Adipocyte (in vitro differentiated cells): ENCODE measurements around the gene TCAP.

Experiments used
- DNase-seq: peaks from one replicate; pipeline ENCODE4 v3.0.0-alpha.2; 2015; ENCODE audit warnings: low read depth
- H3K27me3 ChIP-seq: replicated peaks from 2 replicates; pipeline ENCODE4 v1.7.0; 2013; ENCODE audit warnings: mild to moderate bottlenecking, low read length, moderate library complexity; ENCODE audit not compliant: control insufficient read depth, insufficient read depth
- H3K36me3 ChIP-seq: 2 replicates; pipeline ENCODE4 v1.7.0; 2013; ENCODE audit warnings: low read length, mild to moderate bottlenecking, moderate library complexity; ENCODE audit not compliant: control insufficient read depth, insufficient read depth, severe bottlenecking
- H3K4me1 ChIP-seq: 2 replicates; pipeline ENCODE4 v1.7.0; 2013; ENCODE audit warnings: mild to moderate bottlenecking, low read length, moderate library complexity; ENCODE audit not compliant: control insufficient read depth, insufficient read depth
- H3K4me3 ChIP-seq: 2 replicates; pipeline ENCODE4 v1.7.0; 2013; ENCODE audit warnings: mild to moderate bottlenecking, low read length, moderate library complexity
- H3K9ac ChIP-seq: 2 replicates; pipeline ENCODE4 v1.7.0; 2013; ENCODE audit warnings: mild to moderate bottlenecking, low read length, moderate library complexity
- H3K9me3 ChIP-seq: 2 replicates; pipeline ENCODE4 v1.7.0; 2013; ENCODE audit warnings: mild to moderate bottlenecking, low read length, moderate library complexity; ENCODE audit not compliant: control insufficient read depth

TCAP gene

GRCh38 chr17:39672522-39673334, 7.6 kb downstream of the TCAP start:
- no peaks in the 10 kb centered on the region for H3K9me3 ChIP-seq
- peaks cover 12% of the 10 kb centered on the region for H3K4me1 ChIP-seq
- no peaks in the 10 kb centered on the region for H3K36me3 ChIP-seq
- H3K9ac ChIP-seq: no peak overlapping the region
- H3K27me3 ChIP-seq: peaks cover 43% of the 10 kb centered on the region
- no peak for DNase-seq
- no peak overlapping the region for H3K4me3 ChIP-seq

- no peak for DNase-seq
- peaks cover 42% of the 10 kb centered on the region for H3K27me3 ChIP-seq
- no peaks in the 10 kb centered on the region for H3K36me3 ChIP-seq
- no peak overlapping the region for H3K4me3 ChIP-seq
- H3K9me3 ChIP-seq: no peaks in the 10 kb centered on the region
- H3K4me1 ChIP-seq: peaks cover 12% of the 10 kb centered on the region
- H3K9ac ChIP-seq: no peak overlapping the region
Observed at GRCh38 chr17:39673335-39674081, 8.4 kb downstream of the TCAP start.

- Histone ChIP-seq H3K9ac (no peak overlapping the region), H3K4me1 (peaks cover 12% of the 10 kb centered on the region), H3K27me3 (peaks cover 36% of the 10 kb centered on the region), H3K9me3 (no peaks in the 10 kb centered on the region), H3K4me3 (no peak overlapping the region), H3K36me3 (no peaks in the 10 kb centered on the region)
- DNase-seq: no peak
Observed at GRCh38 chr17:39674179-39674578, 9.0 kb downstream of the TCAP start.

GRCh38 chr17:39674702-39675389, 9.7 kb downstream of the TCAP start:
- peaks cover 29% of the 10 kb centered on the region for H3K27me3 ChIP-seq
- H3K4me1 ChIP-seq: peaks cover 12% of the 10 kb centered on the region
- no peak overlapping the region for H3K4me3 ChIP-seq
- H3K36me3 ChIP-seq: no peaks in the 10 kb centered on the region
- no peak for DNase-seq
- no peak overlapping the region for H3K9ac ChIP-seq
- no peaks in the 10 kb centered on the region for H3K9me3 ChIP-seq

GRCh38 chr17:39675390-39676082, 10.4 kb downstream of the TCAP start:
- Histone ChIP-seq H3K9me3 (no peaks in the 10 kb centered on the region), H3K27me3 (peaks cover 22% of the 10 kb centered on the region), H3K4me3 (no peak overlapping the region), H3K4me1 (peaks cover 12% of the 10 kb centered on the region), H3K9ac (no peak overlapping the region), H3K36me3 (no peaks in the 10 kb centered on the region)
- no peak for DNase-seq

- Histone ChIP-seq H3K36me3 (no peaks in the 10 kb centered on the region), H3K9ac (no peak overlapping the region), H3K4me1 (peaks cover 12% of the 10 kb centered on the region), H3K4me3 (no peak overlapping the region), H3K9me3 (no peaks in the 10 kb centered on the region), H3K27me3 (peaks cover 15% of the 10 kb centered on the region)
- no peak for DNase-seq
Observed at GRCh38 chr17:39676198-39676819, 11.2 kb downstream of the TCAP start.

- H3K4me1 ChIP-seq: peaks cover 10% of the 10 kb centered on the region
- no peak overlapping the region for H3K9ac ChIP-seq
- H3K9me3 ChIP-seq: no peaks in the 10 kb centered on the region
- peaks cover 7% of the 10 kb centered on the region for H3K27me3 ChIP-seq
- no peak overlapping the region for H3K4me3 ChIP-seq
- DNase-seq: no peak
- H3K36me3 ChIP-seq: no peaks in the 10 kb centered on the region
Observed at GRCh38 chr17:39677072-39677471, 11.9 kb downstream of the TCAP start.

- Histone ChIP-seq H3K9ac (no peak overlapping the region), H3K27me3 (peaks cover under 1% of the 10 kb centered on the region), H3K36me3 (no peaks in the 10 kb centered on the region), H3K9me3 (no peaks in the 10 kb centered on the region), H3K4me3 (no peak overlapping the region), H3K4me1 (peaks cover 9% of the 10 kb centered on the region)
- no peak for DNase-seq
Observed at GRCh38 chr17:39677542-39678339, 12.6 kb downstream of the TCAP start.

GRCh38 chr17:39678340-39679116, 13.4 kb downstream of the TCAP start:
- DNase-seq: no peak
- H3K4me3 ChIP-seq: no peak overlapping the region
- no peaks in the 10 kb centered on the region for H3K9me3 ChIP-seq
- H3K36me3 ChIP-seq: no peaks in the 10 kb centered on the region
- no peaks in the 10 kb centered on the region for H3K27me3 ChIP-seq
- no peak overlapping the region for H3K9ac ChIP-seq
- peaks cover 9% of the 10 kb centered on the region for H3K4me1 ChIP-seq
